Ascending aorta (tissue), 2 donors: ENCODE measurements around the gene TYW1. TPM values are rescaled to one million over a fixed set of nuclear protein-coding genes. Genes with fewer than 3 reads are reported as not detected.
A peak's percentile ranks its signal among the peaks of the same experiment; 100 is the strongest.
"Not testable (repeated sequence)": the region's sequence is repeated elsewhere in the genome, so short reads cannot be mapped to it uniquely, and the experiment has no call there.

ENCODE experiments used
- DNase-seq, 2 donors: peaks; one replicate each; pipeline ENCODE4 v3.0.0-alpha.2; 2019; ENCODE audit warnings: low spot score in 2 of 2
- H3K27ac ChIP-seq, 2 donors: fragments of 200-600 bp; sonication (generic); one replicate each; pipeline ENCODE4 v1.5.1; 2016 to 2017; ENCODE audit warnings: mild to moderate bottlenecking in 1 of 2
- H3K27me3 ChIP-seq: fragments of 200-600 bp; sonication (generic); one replicate; pipeline ENCODE4 v1.5.1; 2017
- H3K36me3 ChIP-seq, 2 donors: fragments of 200-600 bp; sonication (generic); one replicate each; pipeline ENCODE4 v1.5.1; 2016
- H3K4me1 ChIP-seq, 2 donors: fragments of 200-600 bp; sonication (generic); one replicate each; pipeline ENCODE4 v1.5.1; 2016 to 2017; ENCODE audit warnings: mild to moderate bottlenecking in 1 of 2
- H3K4me3 ChIP-seq, 2 donors: fragments of 200-600 bp; sonication (generic); one replicate each; pipeline ENCODE4 v1.5.1; 2016 to 2017; ENCODE audit warnings: mild to moderate bottlenecking in 1 of 2
- H3K9me3 ChIP-seq, 2 donors: fragments of 200-600 bp; sonication (generic); one replicate each; pipeline ENCODE4 v1.5.1; 2016
- CTCF ChIP-seq, 3 experiments: fragments of 200-600 bp in 2 of 3; fragments of 450-650 bp in 1 of 3; sonication (generic) in 2 of 3; IDR thresholded peaks; one replicate each; pipeline ENCODE4 v1.5.1; 2016 to 2019; ENCODE audit warnings: antibody characterized with exemption in 3 of 3, mild to moderate bottlenecking in 1 of 3, moderate library complexity in 1 of 3
- intact Hi-C: fragments of 100-400 bp; cut with DNase I; formaldehyde crosslinking; loops from one replicate; pipeline ENCODE4 v1.15.1; 2023
- total RNA-seq: library from RNA; depleted of rRNA; stranded (reverse); fragments of >200 nt; gene quantifications from one replicate; pipeline ENCODE4 v1.1.0, GENCODE V29; 2016

Gene TYW1
- 2.1 TPM for total RNA-seq

GRCh38 chr7:66996444-66997191 is at the start of gene TYW1:
Gene TYW1 (plus strand): TSS chr7:66996833. CDS start chr7:66996979, 146 bp downstream.
- H3K36me3 ChIP-seq = peaks cover 21 to 30% of the 10 kb centered on the region in 2 donors
- DNase-seq = peak; percentile 96 to 99
- peak within 1 kb of the TSS; percentile 93 to 99 for H3K27ac ChIP-seq
- peaks cover 7 to 24% of the 10 kb centered on the region in 2 donors for H3K4me1 ChIP-seq
- H3K9me3 ChIP-seq, H3K27me3 ChIP-seq: not testable (repeated sequence)
- peak within 1 kb of the TSS; percentile 81 to 82 for H3K4me3 ChIP-seq
- intact Hi-C loops = loop anchor here (2.0 to 5.0 kb wide), 4 partner anchors 74 to 1124 kb away; partner anchors contain the start of genes TMEM248 and VKORC1L1

GRCh38 chr7:66948480-66949109 is 48.0 kb upstream of the TYW1 start:
- peaks cover 66 to 94% of the 10 kb centered on the region in 2 donors for H3K36me3 ChIP-seq
- intact Hi-C loops = no loop called here
- no peaks in the 10 kb centered on the region for H3K27me3 ChIP-seq
- no peaks in the 10 kb centered on the region for H3K9me3 ChIP-seq
- TF ChIP-seq CTCF (IDR thresholded peaks at IDR 0.05) = no peak
- no peak for DNase-seq
- no peaks in the 10 kb centered on the region for H3K4me1 ChIP-seq
- H3K27ac ChIP-seq = no peak overlapping the region
- no peak overlapping the region for H3K4me3 ChIP-seq

GRCh38 chr7:66950311-66950710 is 46.3 kb upstream of the TYW1 start:
- no peak for TF ChIP-seq CTCF (IDR thresholded peaks at IDR 0.05)
- Histone ChIP-seq H3K27me3 (no peaks in the 10 kb centered on the region), H3K36me3 (peaks cover 66 to 91% of the 10 kb centered on the region in 2 donors), H3K9me3 (no peaks in the 10 kb centered on the region), H3K4me1 (no peaks in the 10 kb centered on the region), H3K4me3 (no peak overlapping the region), H3K27ac (no peak overlapping the region)
- DNase-seq = no peak
- intact Hi-C loops = no loop called here

- no peak for DNase-seq
- Histone ChIP-seq H3K4me1 (no peaks in the 10 kb centered on the region), H3K27me3 (no peaks in the 10 kb centered on the region), H3K36me3 (peaks cover 66 to 91% of the 10 kb centered on the region in 2 donors), H3K27ac (no peak overlapping the region), H3K4me3 (no peak overlapping the region), H3K9me3 (no peaks in the 10 kb centered on the region)
- intact Hi-C loops = no loop called here
- no peak for TF ChIP-seq CTCF (IDR thresholded peaks at IDR 0.05)
Measured at GRCh38 chr7:66950763-66951162, 45.9 kb upstream of the TYW1 start.

- TF ChIP-seq CTCF (IDR thresholded peaks at IDR 0.05) = no peak
- peaks cover 61 to 82% of the 10 kb centered on the region in 2 donors for H3K36me3 ChIP-seq
Measured at GRCh38 chr7:66952343-66953043, 44.1 kb upstream of the TYW1 start.

GRCh38 chr7:66953044-66953427 is 43.6 kb upstream of the TYW1 start:
- intact Hi-C loops = no loop called here

More at GRCh38 chr7:66952343-66953043, 44.1 kb upstream of the TYW1 start:
- intact Hi-C loops = no loop called here
- DNase-seq = no peak
- no peak overlapping the region for H3K4me3 ChIP-seq
- H3K27me3 ChIP-seq = no peaks in the 10 kb centered on the region
- no peaks in the 10 kb centered on the region for H3K9me3 ChIP-seq
- H3K4me1 ChIP-seq = peaks cover 0 to 7% of the 10 kb centered on the region in 2 donors
- no peak overlapping the region for H3K27ac ChIP-seq

More at GRCh38 chr7:66953044-66953427, 43.6 kb upstream of the TYW1 start:
- peaks cover 57 to 77% of the 10 kb centered on the region in 2 donors for H3K36me3 ChIP-seq
- H3K27me3 ChIP-seq = no peaks in the 10 kb centered on the region
- H3K9me3 ChIP-seq = no peaks in the 10 kb centered on the region
- no peak overlapping the region for H3K4me3 ChIP-seq
- no peak overlapping the region for H3K27ac ChIP-seq
- peaks cover 0 to 7% of the 10 kb centered on the region in 2 donors for H3K4me1 ChIP-seq
- no peak for DNase-seq
- TF ChIP-seq CTCF (IDR thresholded peaks at IDR 0.05) = no peak
